Measurements from ENCODE around the gene MLEC. TPM values are rescaled to one million over a fixed set of nuclear protein-coding genes. Genes with fewer than 3 reads are reported as not detected.

Gene MLEC
- total RNA-seq = 35.5 TPM

GRCh38 chr12:120686690-120687577, at the start of gene MLEC:
Gene MLEC (plus strand): TSS chr12:120687149. CDS start chr12:120687297, 148 bp downstream.
- DNase-seq (ENCODE audit: low spot score in 2 of 2) (peak; percentile 98 to 99), FAIRE-seq (peak; percentile 33)

GRCh38 chr12:120639771-120640721, 46.9 kb upstream of the MLEC start, which contains the start of gene CABP1:
Gene CABP1 (plus strand): TSS chr12:120640626. CDS start chr12:120640686, 60 bp downstream.
- peak; percentile 35 to 65 for DNase-seq (ENCODE audit: low spot score in 2 of 2)
- FAIRE-seq = no peak

- peak in 1 of 2 donors; percentile 36 for DNase-seq (ENCODE audit: low spot score in 2 of 2)
- FAIRE-seq = no peak
These were observed 45.8 kb upstream of the MLEC start for GRCh38 chr12:120640861-120641833.

- FAIRE-seq (no peak), DNase-seq (ENCODE audit: low spot score in 2 of 2) (no peak)
These were observed 44.8 kb upstream of the MLEC start for GRCh38 chr12:120642121-120642520.

- no peak for DNase-seq (ENCODE audit: low spot score in 2 of 2)
- FAIRE-seq = no peak
These were observed 44.1 kb upstream of the MLEC start for GRCh38 chr12:120642826-120643225.

GRCh38 chr12:120643574-120643973, 43.4 kb upstream of the MLEC start:
- no peak for FAIRE-seq

GRCh38 chr12:120646044-120646443, 40.9 kb upstream of the MLEC start:
- no peak for FAIRE-seq
- DNase-seq (ENCODE audit: low spot score in 2 of 2) = no peak

More at GRCh38 chr12:120643574-120643973, 43.4 kb upstream of the MLEC start:
- DNase-seq (ENCODE audit: low spot score in 2 of 2) = no peak

GRCh38 chr12:120647375-120647755, 39.6 kb upstream of the MLEC start:
- no peak for FAIRE-seq
- no peak for DNase-seq (ENCODE audit: low spot score in 2 of 2)

GRCh38 chr12:120649442-120650232, 37.3 kb upstream of the MLEC start:
- no peak for FAIRE-seq
- DNase-seq (ENCODE audit: low spot score in 2 of 2) = no peak

- FAIRE-seq (no peak), DNase-seq (ENCODE audit: low spot score in 2 of 2) (no peak)
These were observed 36.7 kb upstream of the MLEC start for GRCh38 chr12:120650233-120650690.

GRCh38 chr12:120651821-120652220, 35.1 kb upstream of the MLEC start:
- DNase-seq (ENCODE audit: low spot score in 2 of 2) = no peak

GRCh38 chr12:120652656-120653435, 34.1 kb upstream of the MLEC start:
- no peak for DNase-seq (ENCODE audit: low spot score in 2 of 2)
- no peak for FAIRE-seq

More at GRCh38 chr12:120651821-120652220, 35.1 kb upstream of the MLEC start:
- FAIRE-seq = no peak

- FAIRE-seq (no peak), DNase-seq (ENCODE audit: low spot score in 2 of 2) (no peak)
These were observed 33.3 kb upstream of the MLEC start for GRCh38 chr12:120653611-120654010.

GRCh38 chr12:120654656-120655055, 32.3 kb upstream of the MLEC start:
- no peak for DNase-seq (ENCODE audit: low spot score in 2 of 2)
- no peak for FAIRE-seq

- FAIRE-seq = no peak
- no peak for DNase-seq (ENCODE audit: low spot score in 2 of 2)
These were observed 30.9 kb upstream of the MLEC start for GRCh38 chr12:120656008-120656407.

- no peak for FAIRE-seq
- no peak for DNase-seq (ENCODE audit: low spot score in 2 of 2)
These were observed 28.4 kb upstream of the MLEC start for GRCh38 chr12:120658286-120659150.

GRCh38 chr12:120659151-120659525, 27.8 kb upstream of the MLEC start:
- FAIRE-seq = no peak
- no peak for DNase-seq (ENCODE audit: low spot score in 2 of 2)
